ENCODE results near the gene FCMR. TPM values are rescaled to one million over a fixed set of nuclear protein-coding genes. Genes with fewer than 3 reads are reported as not detected.

FCMR gene, protein sequence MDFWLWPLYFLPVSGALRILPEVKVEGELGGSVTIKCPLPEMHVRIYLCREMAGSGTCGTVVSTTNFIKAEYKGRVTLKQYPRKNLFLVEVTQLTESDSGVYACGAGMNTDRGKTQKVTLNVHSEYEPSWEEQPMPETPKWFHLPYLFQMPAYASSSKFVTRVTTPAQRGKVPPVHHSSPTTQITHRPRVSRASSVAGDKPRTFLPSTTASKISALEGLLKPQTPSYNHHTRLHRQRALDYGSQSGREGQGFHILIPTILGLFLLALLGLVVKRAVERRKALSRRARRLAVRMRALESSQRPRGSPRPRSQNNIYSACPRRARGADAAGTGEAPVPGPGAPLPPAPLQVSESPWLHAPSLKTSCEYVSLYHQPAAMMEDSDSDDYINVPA
- total RNA-seq (2022; extraction: Qiagen RNA extraction): 3.3 to 6.3 TPM (median 4.9 TPM) in 5 replicates

DNA sequence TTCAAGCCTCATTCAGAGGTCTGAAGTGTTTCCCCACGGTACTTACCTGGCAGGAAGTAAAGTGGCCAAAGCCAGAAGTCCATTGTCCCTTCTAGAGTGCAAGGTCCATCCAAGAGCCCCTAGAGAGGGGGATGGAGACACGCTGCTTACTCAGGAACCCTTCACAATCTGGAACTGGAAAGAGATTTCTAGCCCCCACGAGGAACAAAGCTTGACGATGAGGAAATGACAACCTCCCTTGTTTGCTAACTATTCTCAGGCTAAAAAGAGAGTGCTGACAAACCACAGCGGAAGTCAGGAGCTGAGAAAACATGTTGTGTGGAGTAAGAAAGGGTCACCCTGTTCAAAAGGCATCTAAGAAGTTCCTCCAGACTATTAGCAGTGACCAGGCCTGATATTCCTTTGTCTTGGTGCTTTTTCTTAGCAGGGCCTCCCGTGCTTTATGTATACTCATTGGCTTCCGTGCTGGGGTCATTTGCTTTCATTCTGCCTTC, at the start of gene FCMR:
Gene FCMR (minus strand): TSS at position 170 of the 494 bp plus-strand sequence. CDS start 87 bp downstream, at position 83.

DNA sequence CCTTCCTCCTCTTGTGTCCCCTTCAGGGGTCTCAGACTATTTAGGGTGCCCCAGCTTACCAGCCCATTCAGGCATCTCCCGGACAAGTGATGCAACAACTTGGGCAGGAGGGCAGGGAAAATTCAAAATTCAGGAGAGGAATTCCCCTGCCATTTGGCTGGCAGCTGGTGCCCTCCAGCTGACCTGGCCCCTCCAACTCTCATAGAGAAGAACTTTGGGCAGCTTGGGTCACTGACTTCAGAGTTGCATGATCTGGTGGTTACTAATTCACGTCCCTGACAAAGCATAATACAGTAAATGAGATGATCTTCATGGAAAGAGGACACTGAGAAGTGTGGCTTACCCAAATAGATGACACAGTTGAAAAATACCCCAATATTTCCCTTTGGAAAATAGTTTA, 48.7 kb upstream of the FCMR start, which contains the start of gene FCAMR:
Gene FCAMR (minus strand): TSS at position 15 of the 400 bp plus-strand sequence. CDS start 335 bp downstream, outside the sequence.

DNA sequence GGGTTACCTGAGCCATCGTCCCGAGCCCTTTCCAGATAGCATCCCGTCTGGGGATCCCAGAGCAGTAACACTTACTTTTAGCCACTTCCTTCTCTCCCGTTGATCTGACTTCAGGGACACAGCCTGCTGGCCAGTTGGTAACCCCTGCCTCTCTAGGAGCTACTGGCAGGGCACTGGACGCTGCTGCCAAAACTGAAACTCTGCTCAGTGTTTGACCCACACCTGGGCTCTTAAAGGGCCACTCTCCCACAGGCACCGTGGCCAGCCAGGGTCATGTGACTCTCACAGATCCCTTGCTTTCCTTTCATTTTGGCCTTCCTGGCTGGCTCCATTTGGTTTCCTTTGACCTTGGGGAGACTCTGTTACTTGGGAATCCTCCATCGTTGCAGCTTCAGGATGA, 24.5 kb upstream of the FCMR start, which contains the start of gene PIGR:
Gene PIGR (minus strand): TSS at position 206 of the 400 bp plus-strand sequence. CDS start 5,935 bp downstream, outside the sequence.

DNA sequence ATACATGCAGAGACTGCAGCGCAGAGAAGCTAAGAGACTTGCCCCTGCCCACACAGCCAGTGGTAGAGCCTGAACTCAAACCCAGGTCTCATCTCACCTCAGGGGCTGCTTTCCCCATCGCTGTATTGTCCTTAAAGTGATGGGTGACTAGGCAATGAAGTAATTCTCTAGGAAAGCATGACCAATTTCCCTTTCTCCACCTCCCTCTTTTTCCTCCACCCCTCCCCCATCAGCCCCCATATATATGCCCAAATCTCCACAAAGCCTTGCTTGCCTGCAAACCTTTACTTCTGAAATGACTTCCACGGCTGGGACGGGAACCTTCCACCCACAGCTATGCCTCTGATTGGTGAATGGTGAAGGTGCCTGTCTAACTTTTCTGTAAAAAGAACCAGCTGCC, 24.6 kb downstream of the FCMR start, which contains the start of gene IL24:
Gene IL24 (plus strand): TSS at position 269 of the 400 bp plus-strand sequence. CDS start 390 bp downstream, outside the sequence.

DNA sequence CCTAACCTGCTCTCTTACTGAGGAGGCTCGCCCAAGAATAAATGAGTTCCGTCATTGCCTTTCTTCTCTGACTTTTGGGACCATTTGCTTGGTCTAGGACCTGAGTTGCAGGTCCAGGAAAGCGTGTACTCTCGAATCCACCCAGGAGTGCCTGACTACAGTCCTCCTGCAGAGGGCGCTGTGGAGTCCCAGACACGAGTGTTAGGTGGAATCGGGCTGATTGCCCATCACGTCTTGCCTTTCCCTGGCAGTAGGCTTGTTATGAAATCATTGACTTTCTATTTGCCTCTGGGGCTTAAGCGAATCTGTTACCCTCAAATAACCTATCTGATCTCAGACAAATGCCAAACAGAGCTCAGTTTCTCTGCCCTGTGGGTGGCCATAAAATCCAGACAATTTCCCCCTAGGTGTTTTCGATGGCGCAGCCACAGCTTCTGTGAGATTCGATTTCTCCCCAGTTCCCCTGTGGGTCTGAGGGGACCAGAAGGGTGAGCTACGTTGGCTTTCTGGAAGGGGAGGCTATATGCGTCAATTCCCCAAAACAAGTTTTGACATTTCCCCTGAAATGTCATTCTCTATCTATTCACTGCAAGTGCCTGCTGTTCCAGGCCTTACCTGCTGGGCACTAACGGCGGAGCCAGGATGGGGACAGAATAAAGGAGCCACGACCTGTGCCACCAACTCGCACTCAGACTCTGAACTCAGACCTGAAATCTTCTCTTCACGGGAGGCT, 56.6 kb downstream of the FCMR start, which contains the start of gene IL20:
Gene IL20 (plus strand): TSS at position 685 of the 733 bp plus-strand sequence. CDS start 230 bp downstream, outside the sequence.

Other genes with a start within 250 kb of the FCMR start
- gene MAPKAPK2, start 237.0 kb downstream of the FCMR start, total RNA-seq (2022; extraction: Qiagen RNA extraction): 61.6 to 72.7 TPM (median 67.9 TPM) in 5 replicates
- gene IL19, start 151.2 kb downstream of the FCMR start, total RNA-seq (2022; extraction: Qiagen RNA extraction): not detected in 5 replicates
- gene IL10, start 149.4 kb downstream of the FCMR start, total RNA-seq (2022; extraction: Qiagen RNA extraction): not detected in 5 replicates
- 0.06 TPM in 1 of 5 replicates, not detected in the others for gene IL20, start 56.3 kb downstream of the FCMR start, total RNA-seq (2022; extraction: Qiagen RNA extraction)
- 0.27 to 0.57 TPM (median 0.33 TPM) in 5 replicates for gene IL24, start 24.5 kb downstream of the FCMR start, total RNA-seq (2022; extraction: Qiagen RNA extraction)
- gene PIGR, start 24.5 kb upstream of the FCMR start, total RNA-seq (2022; extraction: Qiagen RNA extraction): not detected in 5 replicates
- not detected in 5 replicates for gene FCAMR, start 48.5 kb upstream of the FCMR start, total RNA-seq (2022; extraction: Qiagen RNA extraction)
- 3.8 to 5.4 TPM (median 4.5 TPM) in 5 replicates for gene C1orf116, start 110.8 kb upstream of the FCMR start, total RNA-seq (2022; extraction: Qiagen RNA extraction)
- 5.6 to 7.4 TPM (median 6.4 TPM) in 5 replicates for gene YOD1, start 129.3 kb upstream of the FCMR start, total RNA-seq (2022; extraction: Qiagen RNA extraction)
- 5.2 to 6.6 TPM (median 6.1 TPM) in 5 replicates for gene PFKFB2, start 131.3 kb upstream of the FCMR start, total RNA-seq (2022; extraction: Qiagen RNA extraction)
- gene C4BPB, start 166.9 kb upstream of the FCMR start, total RNA-seq (2022; extraction: Qiagen RNA extraction): 1.4 to 1.8 TPM (median 1.6 TPM) in 5 replicates
- 0.37 to 1.0 TPM (median 0.72 TPM) in 5 replicates for gene C4BPA, start 182.3 kb upstream of the FCMR start, total RNA-seq (2022; extraction: Qiagen RNA extraction)